Neuron (in vitro differentiated cells): ENCODE results near the gene SYT1.

Experiments used
- H2AFZ ChIP-seq: one replicate; pipeline ENCODE4 v1.6.1; 2013; ENCODE audit warnings: low read depth, mild to moderate bottlenecking, inconsistent platforms, low read length, moderate library complexity
- H3K27me3 ChIP-seq: one replicate; pipeline ENCODE4 v1.6.1; 2013; ENCODE audit warnings: low read length; ENCODE audit not compliant: insufficient read depth
- H3K36me3 ChIP-seq: one replicate; pipeline ENCODE4 v1.6.1; 2013; ENCODE audit warnings: low read length; ENCODE audit not compliant: insufficient read depth
- H3K4me1 ChIP-seq: one replicate; pipeline ENCODE4 v1.6.1; 2013; ENCODE audit warnings: low read length; ENCODE audit not compliant: insufficient read depth
- H3K4me3 ChIP-seq: 2 replicates; pipeline ENCODE4 v1.5.1; 2013; ENCODE audit warnings: mild to moderate bottlenecking, low read length, moderate library complexity
- H3K9me3 ChIP-seq: one replicate; pipeline ENCODE4 v1.6.1; 2013; ENCODE audit warnings: low read length

Gene SYT1

DNA sequence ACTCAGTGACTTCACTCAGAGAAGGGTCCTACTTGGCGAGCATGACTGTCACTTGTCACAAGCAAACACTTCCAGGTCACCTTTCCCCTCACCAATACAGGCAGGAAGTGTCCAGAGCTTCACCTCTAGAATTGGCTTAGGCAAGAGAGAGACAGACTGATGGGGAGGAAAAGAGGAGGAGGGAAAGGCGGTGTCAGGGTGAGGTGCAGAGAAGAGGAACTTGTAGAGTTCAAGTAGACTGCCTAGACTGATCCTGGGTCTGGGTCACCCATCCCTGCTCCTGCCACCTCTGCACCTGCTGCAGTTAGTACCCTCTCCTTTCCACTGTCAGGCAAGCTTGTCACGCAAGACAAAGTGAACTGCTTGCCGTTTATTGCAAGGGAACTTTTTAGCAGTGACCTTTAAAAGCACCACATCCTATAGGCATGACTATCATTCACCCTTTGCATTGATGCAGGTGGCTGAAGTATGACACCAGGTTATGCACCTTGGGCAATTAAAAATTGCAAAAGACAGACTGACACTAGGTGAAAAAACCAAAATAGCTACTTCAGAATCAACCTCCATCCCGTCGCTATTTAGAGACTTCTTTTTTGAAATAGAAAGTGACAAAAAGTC lies 292.4 kb downstream of the SYT1 start:
- Histone ChIP-seq H2AFZ (no peak overlapping the region), H3K36me3 (no peaks in the 10 kb centered on the region), H3K27me3 (no peaks in the 10 kb centered on the region)

DNA sequence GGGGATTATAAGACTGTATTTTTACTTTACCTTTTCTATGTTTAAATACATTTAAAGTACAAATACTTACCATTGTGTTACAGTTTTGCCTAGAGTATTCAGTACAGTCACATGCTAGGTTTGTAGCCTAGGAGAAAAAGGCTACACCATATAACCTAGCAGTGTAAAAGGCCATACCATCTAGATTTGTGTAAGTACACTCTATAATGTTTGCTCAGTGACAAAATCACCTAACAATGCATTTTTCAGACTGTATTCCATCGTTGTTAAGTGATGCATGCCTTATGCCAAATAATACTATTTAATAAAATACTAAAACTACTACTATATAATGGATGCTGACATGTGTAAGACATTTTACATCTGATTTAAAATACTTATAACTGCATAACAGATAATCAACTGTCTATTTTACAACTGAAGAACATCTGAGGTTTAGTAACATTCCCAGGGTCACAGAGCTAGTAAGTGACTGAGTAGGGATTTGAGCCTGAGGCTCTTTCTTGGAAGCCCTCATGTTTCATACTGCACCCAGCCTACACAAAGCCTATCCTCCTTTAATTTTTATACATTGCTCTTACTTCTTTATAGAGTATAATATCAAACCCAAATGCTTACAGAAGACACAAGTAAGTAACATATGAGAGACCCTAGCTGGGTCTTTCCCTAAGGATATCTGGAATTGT lies 296.8 kb downstream of the SYT1 start:
- H3K36me3 ChIP-seq = no peaks in the 10 kb centered on the region
- no peaks in the 10 kb centered on the region for H3K4me1 ChIP-seq
- H3K27me3 ChIP-seq = no peaks in the 10 kb centered on the region
- H3K9me3 ChIP-seq = no peaks in the 10 kb centered on the region
- no peak overlapping the region for H2AFZ ChIP-seq
- H3K4me3 ChIP-seq = no peak overlapping the region

More for the DNA sequence above, 292.4 kb downstream of the SYT1 start:
- Histone ChIP-seq H3K9me3 (no peaks in the 10 kb centered on the region), H3K4me3 (no peak overlapping the region), H3K4me1 (no peaks in the 10 kb centered on the region)

DNA sequence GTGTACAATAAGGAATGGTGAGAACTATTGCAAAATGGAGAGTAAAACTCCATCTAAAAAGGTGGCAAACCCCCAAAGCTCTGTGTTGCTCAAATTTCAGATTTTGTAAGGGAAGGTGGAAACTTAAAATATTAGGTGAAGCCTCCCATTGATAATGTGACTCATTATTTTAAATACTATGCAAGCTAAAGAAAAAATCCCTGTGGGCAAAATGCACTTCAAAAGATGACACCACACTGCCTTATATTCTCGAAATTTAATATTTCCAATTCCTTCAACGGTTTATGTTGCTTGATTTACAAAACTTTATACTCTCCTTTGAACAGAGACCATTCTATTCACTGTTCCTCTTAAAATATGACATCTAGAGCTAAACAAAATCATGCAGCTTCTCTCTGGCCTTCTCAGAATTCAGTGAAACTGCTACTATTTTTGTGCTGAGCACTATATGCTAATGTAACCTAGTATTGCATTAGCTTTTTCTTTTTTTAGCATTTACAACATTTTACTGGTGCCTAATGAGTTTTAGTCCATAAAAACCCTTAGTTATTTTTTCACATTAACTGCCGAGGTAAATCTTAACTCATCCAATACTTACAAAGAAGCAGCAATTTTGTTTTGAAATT lies 297.7 kb downstream of the SYT1 start:
- Histone ChIP-seq H3K4me1 (no peaks in the 10 kb centered on the region), H3K9me3 (no peaks in the 10 kb centered on the region), H2AFZ (no peak overlapping the region), H3K27me3 (no peaks in the 10 kb centered on the region), H3K36me3 (no peaks in the 10 kb centered on the region), H3K4me3 (no peak overlapping the region)

DNA sequence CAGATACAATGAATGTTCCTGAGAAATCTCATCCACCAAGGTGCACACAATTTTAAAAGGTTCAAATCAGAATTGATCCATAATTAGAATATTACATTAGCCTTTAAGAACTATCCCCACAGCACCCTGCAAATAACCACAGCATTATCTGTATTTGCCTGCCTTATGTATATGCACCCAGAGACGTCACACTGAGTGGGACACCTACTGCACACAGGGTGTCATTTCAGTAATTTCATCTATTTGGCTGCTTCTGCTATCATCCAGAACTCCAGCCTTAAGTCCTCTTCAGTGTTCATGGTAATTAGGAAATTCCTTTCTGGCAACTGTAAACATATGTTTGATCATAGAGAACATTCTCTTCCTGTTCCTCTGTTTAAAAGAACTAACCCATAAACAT lies 298.4 kb downstream of the SYT1 start:
- Histone ChIP-seq H3K9me3 (no peaks in the 10 kb centered on the region), H3K4me1 (no peaks in the 10 kb centered on the region), H3K36me3 (no peaks in the 10 kb centered on the region), H2AFZ (no peak overlapping the region), H3K27me3 (no peaks in the 10 kb centered on the region), H3K4me3 (no peak overlapping the region)

- no peak overlapping the region for H3K4me3 ChIP-seq
- no peaks in the 10 kb centered on the region for H3K27me3 ChIP-seq
- peaks cover 2% of the 10 kb centered on the region for H3K9me3 ChIP-seq
- H3K36me3 ChIP-seq = peaks cover 2% of the 10 kb centered on the region
- H3K4me1 ChIP-seq = no peaks in the 10 kb centered on the region
- H2AFZ ChIP-seq = no peak overlapping the region
These were observed 300.3 kb downstream of the SYT1 start for GRCh38 chr12:79164890-79165289.

DNA sequence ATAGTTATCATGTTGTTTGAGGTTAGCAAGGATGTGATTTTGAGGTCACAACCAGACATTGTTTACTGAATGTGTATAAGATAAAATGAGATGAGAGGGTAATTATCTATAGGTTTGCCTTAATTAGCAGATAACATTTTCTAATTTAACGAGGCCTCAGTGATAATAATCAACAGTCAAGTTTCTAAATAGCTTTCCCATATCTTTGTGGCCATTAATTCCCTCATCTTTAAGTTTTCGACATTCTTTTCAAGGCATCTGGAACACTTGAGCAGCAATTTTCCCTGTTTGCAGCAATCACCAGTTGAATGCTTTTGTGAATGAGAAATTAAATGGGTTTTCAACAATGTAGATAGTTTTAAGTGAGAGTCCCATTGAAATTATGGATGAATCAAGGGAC lies 304.1 kb downstream of the SYT1 start:
- no peak overlapping the region for H2AFZ ChIP-seq
- H3K9me3 ChIP-seq = peaks cover 2% of the 10 kb centered on the region
- H3K27me3 ChIP-seq = no peaks in the 10 kb centered on the region
- H3K4me1 ChIP-seq = no peaks in the 10 kb centered on the region
- peaks cover 2% of the 10 kb centered on the region for H3K36me3 ChIP-seq
- H3K4me3 ChIP-seq = no peak overlapping the region

DNA sequence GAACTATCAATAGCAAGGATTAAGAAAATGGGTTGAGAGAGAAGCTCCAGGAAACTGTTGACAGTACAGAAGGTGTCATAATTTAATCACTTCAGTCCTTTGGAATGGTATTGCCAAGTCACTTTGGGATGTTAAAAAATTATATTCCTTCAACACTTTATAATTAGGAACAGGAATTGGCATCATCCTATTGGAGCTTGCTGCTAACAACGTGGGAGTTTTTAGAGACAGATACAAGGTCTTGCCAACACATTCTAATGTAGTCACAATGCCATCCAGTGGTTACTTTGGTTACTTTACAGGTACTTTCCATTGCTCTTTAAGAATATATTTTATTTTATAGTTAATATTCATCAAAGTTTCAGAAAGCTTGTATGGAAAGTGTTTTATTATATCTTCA lies 310.1 kb downstream of the SYT1 start:
- Histone ChIP-seq H3K4me3 (no peak overlapping the region), H2AFZ (no peak overlapping the region), H3K4me1 (no peaks in the 10 kb centered on the region), H3K27me3 (no peaks in the 10 kb centered on the region), H3K9me3 (peaks cover 2% of the 10 kb centered on the region), H3K36me3 (peaks cover 2% of the 10 kb centered on the region)

DNA sequence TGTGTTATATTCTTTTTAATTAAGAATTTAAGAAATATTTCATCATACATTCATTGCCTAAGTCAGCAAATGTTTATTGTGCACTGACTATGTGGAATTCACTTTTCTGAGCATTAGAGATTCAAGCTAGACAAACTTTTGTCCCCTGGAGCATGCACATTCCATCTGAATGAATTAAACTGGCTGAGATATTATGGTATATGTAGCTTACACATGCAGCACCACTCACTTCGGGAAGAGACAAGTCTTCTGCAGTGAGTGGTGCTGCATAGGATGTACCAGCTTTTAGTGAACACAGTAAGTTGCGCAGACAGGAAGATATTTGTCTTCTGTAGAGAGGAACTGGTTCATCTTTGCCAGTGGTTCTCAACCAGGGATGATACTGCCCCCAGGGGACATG lies 318.4 kb downstream of the SYT1 start:
- no peaks in the 10 kb centered on the region for H3K36me3 ChIP-seq
- H3K27me3 ChIP-seq = no peaks in the 10 kb centered on the region
- H3K4me3 ChIP-seq = no peak overlapping the region
- H2AFZ ChIP-seq = no peak overlapping the region
- H3K9me3 ChIP-seq = no peaks in the 10 kb centered on the region
- H3K4me1 ChIP-seq = peaks cover 9% of the 10 kb centered on the region

- Histone ChIP-seq H3K4me3 (no peak overlapping the region), H3K36me3 (no peaks in the 10 kb centered on the region), H3K27me3 (no peaks in the 10 kb centered on the region), H3K4me1 (peaks cover 9% of the 10 kb centered on the region), H2AFZ (no peak overlapping the region), H3K9me3 (no peaks in the 10 kb centered on the region)
These were observed 319.4 kb downstream of the SYT1 start for GRCh38 chr12:79183926-79184325.

DNA sequence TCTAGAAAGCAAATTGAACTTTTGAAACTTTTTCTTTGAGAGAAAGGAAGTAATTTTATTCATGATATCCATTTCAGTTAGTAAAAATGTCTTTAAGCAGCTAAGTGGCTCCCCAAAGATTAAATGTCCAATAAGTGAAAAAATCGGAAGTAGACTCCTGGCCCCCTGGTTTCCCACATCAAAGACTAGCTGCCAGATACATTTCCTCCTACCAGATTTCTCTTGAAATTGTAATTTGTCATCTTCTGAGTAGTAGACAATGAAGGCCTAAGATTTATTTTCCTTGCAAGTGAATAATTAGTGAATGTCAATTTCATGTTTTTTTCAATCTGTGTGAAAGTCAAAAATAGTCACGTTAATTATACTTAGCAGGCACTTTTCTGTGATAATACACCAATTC lies 321.9 kb downstream of the SYT1 start:
- H2AFZ ChIP-seq = no peak overlapping the region
- H3K4me3 ChIP-seq = no peak overlapping the region

GRCh38 chr12:79187032-79187431 lies 322.5 kb downstream of the SYT1 start:
- H3K4me1 ChIP-seq = peaks cover 11% of the 10 kb centered on the region
- H3K36me3 ChIP-seq = no peaks in the 10 kb centered on the region
- no peak overlapping the region for H3K4me3 ChIP-seq
- H3K27me3 ChIP-seq = no peaks in the 10 kb centered on the region
- H3K9me3 ChIP-seq = no peaks in the 10 kb centered on the region
- no peak overlapping the region for H2AFZ ChIP-seq

More for the DNA sequence above, 321.9 kb downstream of the SYT1 start:
- Histone ChIP-seq H3K4me1 (peaks cover 9% of the 10 kb centered on the region), H3K36me3 (no peaks in the 10 kb centered on the region), H3K9me3 (no peaks in the 10 kb centered on the region), H3K27me3 (no peaks in the 10 kb centered on the region)

DNA sequence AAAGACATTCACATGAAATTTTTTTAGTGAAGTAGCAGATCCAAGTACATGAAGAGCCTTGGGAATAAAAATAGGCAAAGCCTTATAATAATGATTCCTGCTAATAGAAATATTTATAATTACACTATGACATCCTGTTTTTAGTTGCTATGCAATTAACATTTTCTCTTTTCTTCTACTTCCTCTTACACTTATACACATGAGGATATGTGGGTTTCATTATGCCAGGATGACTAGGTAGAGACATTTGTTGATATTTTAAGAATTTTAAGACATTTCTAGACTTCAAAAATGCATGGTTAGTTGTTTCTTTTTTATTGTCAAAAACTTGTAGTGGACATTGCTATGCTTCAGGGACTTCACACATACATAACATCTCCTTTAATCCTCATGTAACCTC lies 326.8 kb downstream of the SYT1 start:
- no peak overlapping the region for H2AFZ ChIP-seq
- H3K9me3 ChIP-seq = no peaks in the 10 kb centered on the region
- H3K27me3 ChIP-seq = no peaks in the 10 kb centered on the region
- H3K36me3 ChIP-seq = no peaks in the 10 kb centered on the region
- no peak overlapping the region for H3K4me3 ChIP-seq
- H3K4me1 ChIP-seq = peaks cover 17% of the 10 kb centered on the region

DNA sequence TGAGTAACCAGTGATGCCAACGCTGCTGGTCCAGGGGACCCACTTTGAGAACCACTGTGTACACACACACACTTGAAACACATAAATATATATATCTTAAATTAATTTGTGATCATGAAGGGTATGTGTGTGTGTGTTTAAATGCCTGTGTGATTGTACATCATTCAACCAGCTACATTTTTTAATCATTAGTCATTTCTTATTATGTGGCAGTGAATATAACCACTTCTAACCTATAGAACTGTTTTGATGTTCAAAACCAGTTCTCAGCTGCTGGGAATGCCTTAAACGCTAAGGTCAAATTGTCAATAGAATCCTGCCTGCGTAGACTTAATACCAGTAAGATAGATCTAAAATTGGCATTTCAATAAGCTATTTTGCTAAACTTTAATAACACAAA lies 330.0 kb downstream of the SYT1 start:
- Histone ChIP-seq H3K4me3 (no peak overlapping the region), H3K36me3 (no peaks in the 10 kb centered on the region), H2AFZ (no peak overlapping the region), H3K9me3 (no peaks in the 10 kb centered on the region), H3K27me3 (no peaks in the 10 kb centered on the region), H3K4me1 (peaks cover 22% of the 10 kb centered on the region)
